H1 (cell line): ENCODE results near the gene TTC23. TPM values are rescaled to one million over a fixed set of nuclear protein-coding genes. Genes with fewer than 3 reads are reported as not detected.

Experiments
- CTCF ChIA-PET: fragments of 300-600 bp; sonication (Branson Sonifier 250); formaldehyde crosslinking; loops from one replicate; lab custom pipeline; 2021; ENCODE audit not compliant: partially characterized antibody; lab: Charles Lee
- POLR2A ChIA-PET: fragments of 300-600 bp; sonication (Branson Sonifier 250); formaldehyde crosslinking; loops from one replicate; lab custom pipeline; 2021; ENCODE audit warnings: inconsistent platforms; ENCODE audit not compliant: partially characterized antibody; lab: Charles Lee
- DNase-seq, 2 experiments: peaks; one replicate each; pipeline versions ENCODE4 v3.0.0 to v3.0.0-alpha.2; 2010 to 2022; ENCODE audit warnings: low spot score in 2 of 2, low read depth in 1 of 2, mixed read lengths in 1 of 2
- FAIRE-seq: peaks from 2 replicates; lab custom pipeline; 2011; peaks lifted over from hg19 to GRCh38; lab: Jason Lieb, UNC
- H2AFZ ChIP-seq: 2 replicates; pipeline ENCODE4 v1.8.1; 2012; ENCODE audit warnings: low read length, inconsistent platforms
- H2AK5ac ChIP-seq: 2 replicates; pipeline ENCODE4 v1.6.1; 2013; ENCODE audit warnings: low read depth, low read length
- H2BK120ac ChIP-seq: replicated peaks from 2 replicates; pipeline ENCODE3; 2013; ENCODE audit warnings: low read depth, low read length, inconsistent platforms
- H2BK12ac ChIP-seq: 2 replicates; pipeline ENCODE4 v1.6.1; 2013; ENCODE audit warnings: low read depth, low read length
- H2BK15ac ChIP-seq: 2 replicates; pipeline ENCODE4 v1.6.1; 2013; ENCODE audit warnings: low read length
- H2BK20ac ChIP-seq: 2 replicates; pipeline ENCODE4 v1.6.1; 2013; ENCODE audit warnings: low read length
- H2BK5ac ChIP-seq: 2 replicates; pipeline ENCODE4 v1.6.1; 2013; ENCODE audit warnings: low read depth, low read length
- H3K14ac ChIP-seq: 2 replicates; pipeline ENCODE4 v1.6.1; 2013; ENCODE audit warnings: inconsistent platforms; ENCODE audit not compliant: insufficient read length
- H3K18ac ChIP-seq: 2 replicates; pipeline ENCODE4 v1.6.1; 2013; ENCODE audit warnings: low read length; ENCODE audit errors: extremely low read depth
- H3K23ac ChIP-seq: 2 replicates; pipeline ENCODE4 v1.6.1; 2013; ENCODE audit warnings: inconsistent platforms; ENCODE audit not compliant: insufficient read length
- H3K23me2 ChIP-seq: 2 replicates; pipeline ENCODE4 v1.6.1; 2013; ENCODE audit warnings: low read depth, low read length
- H3K27ac ChIP-seq: 2 replicates; pipeline ENCODE4 v1.6.1; 2011; ENCODE audit warnings: low read depth, low read length, inconsistent platforms
- H3K27me3 ChIP-seq, 4 experiments: replicated peaks in 1 of 4; 1 replicate in 1 of 4; 2 replicates in 3 of 4; pipeline versions ENCODE4 v1.6.1 to v1.8.1; 2011 to 2013; ENCODE audit warnings: low read length in 3 of 4, mild to moderate bottlenecking in 3 of 4, inconsistent platforms in 2 of 4, mixed read lengths in 2 of 4, moderate library complexity in 1 of 4; ENCODE audit not compliant: control insufficient read depth in 3 of 4, insufficient read depth in 3 of 4; ENCODE audit errors: extremely low read depth in 1 of 4
- H3K36me3 ChIP-seq, 4 experiments: 2 replicates each; pipeline versions ENCODE4 v1.6.1 to v1.8.1; 2011 to 2013; ENCODE audit warnings: mild to moderate bottlenecking in 4 of 4, low read length in 3 of 4, moderate library complexity in 2 of 4, control low read depth in 1 of 4, inconsistent platforms in 1 of 4; ENCODE audit not compliant: insufficient read depth in 4 of 4, control insufficient read depth in 2 of 4
- H3K4ac ChIP-seq: replicated peaks from 2 replicates; pipeline ENCODE3; 2013; ENCODE audit warnings: low read length, low read depth, mixed read lengths, inconsistent platforms; ENCODE audit not compliant: insufficient read length
- H3K4me1 ChIP-seq, 4 experiments: replicated peaks in 1 of 4; 1 replicate in 1 of 4; 2 replicates in 3 of 4; pipeline versions ENCODE4 v1.6.1 to v1.8.1; 2011 to 2013; ENCODE audit warnings: low read length in 3 of 4, inconsistent platforms in 2 of 4, mixed read lengths in 1 of 4; ENCODE audit not compliant: insufficient read depth in 4 of 4, control insufficient read depth in 3 of 4
- H3K4me2 ChIP-seq, 2 experiments: 2 replicates each; pipeline versions ENCODE4 v1.6.1 to v1.8.1; 2011 to 2013; ENCODE audit warnings: low read depth in 2 of 2, low read length in 2 of 2, control low read depth in 1 of 2, inconsistent platforms in 1 of 2, mild to moderate bottlenecking in 1 of 2; ENCODE audit not compliant: insufficient read depth in 1 of 2
- H3K4me3 ChIP-seq, 4 experiments: fragments of 200-600, 300-600 bp in 1 of 4; sonication (generic), shearing (Covaris generic), sonication (Bioruptor Twin) in 1 of 4; 2 replicates each; pipeline versions ENCODE4 v1.5.1 to v1.8.1; 2011 to 2016; ENCODE audit warnings: low read length in 4 of 4, low read depth in 3 of 4, control low read depth in 2 of 4, inconsistent platforms in 2 of 4, mild to moderate bottlenecking in 2 of 4, mixed read lengths in 1 of 4, moderate library complexity in 1 of 4; ENCODE audit not compliant: insufficient read depth in 2 of 4; ENCODE audit errors: extremely low read depth in 1 of 4
- H3K56ac ChIP-seq: replicated peaks from 2 replicates; pipeline ENCODE3; 2013; ENCODE audit warnings: low read depth, mild to moderate bottlenecking, mixed read lengths, low read length, inconsistent platforms; ENCODE audit not compliant: insufficient read length
- H3K79me1 ChIP-seq: 2 replicates; pipeline ENCODE4 v1.6.1; 2013; ENCODE audit warnings: low read depth, low read length, control low read depth
- H3K79me2 ChIP-seq, 2 experiments: 2 replicates each; pipeline versions ENCODE4 v1.6.1 to v1.8.1; 2012 to 2013; ENCODE audit warnings: low read length in 2 of 2, mild to moderate bottlenecking in 2 of 2, inconsistent platforms in 1 of 2; ENCODE audit not compliant: insufficient read depth in 2 of 2, control insufficient read depth in 1 of 2
- H3K9ac ChIP-seq, 4 experiments: replicated peaks in 1 of 4; 1 replicate in 1 of 4; 2 replicates in 3 of 4; pipeline versions ENCODE4 v1.6.1 to v1.8.1; 2011 to 2013; ENCODE audit warnings: low read depth in 3 of 4, low read length in 3 of 4, control low read depth in 2 of 4, mild to moderate bottlenecking in 2 of 4, moderate library complexity in 2 of 4, inconsistent platforms in 1 of 4; ENCODE audit errors: extremely low read depth in 1 of 4
- H3K9me3 ChIP-seq, 2 experiments: 2 replicates each; pipeline versions ENCODE4 v1.6.1 to v1.8.1; 2012 to 2013; ENCODE audit warnings: mild to moderate bottlenecking in 2 of 2, moderate library complexity in 2 of 2, control low read depth in 1 of 2, inconsistent platforms in 1 of 2, low read depth in 1 of 2, low read length in 1 of 2, mixed read lengths in 1 of 2; ENCODE audit not compliant: insufficient read depth in 2 of 2
- H4K20me1 ChIP-seq, 2 experiments: replicated peaks in 1 of 2; 2 replicates each; pipeline versions ENCODE3 to v1.8.1; 2011 to 2013; ENCODE audit warnings: inconsistent platforms in 2 of 2, low read length in 2 of 2, mild to moderate bottlenecking in 1 of 2; ENCODE audit not compliant: insufficient read depth in 2 of 2, control insufficient read depth in 1 of 2
- H4K5ac ChIP-seq: 2 replicates; pipeline ENCODE4 v1.6.1; 2013; ENCODE audit warnings: low read length, low read depth, mixed read lengths, inconsistent platforms; ENCODE audit not compliant: insufficient read length
- H4K8ac ChIP-seq: 2 replicates; pipeline ENCODE4 v1.8.0; 2013; ENCODE audit warnings: mild to moderate bottlenecking, moderate library complexity, low read length, inconsistent platforms; ENCODE audit not compliant: insufficient read depth; ENCODE audit errors: extremely low read depth
- H4K91ac ChIP-seq: replicated peaks from 2 replicates; pipeline ENCODE3; 2013; ENCODE audit warnings: low read length, mixed read lengths, inconsistent platforms; ENCODE audit not compliant: insufficient read length
- CBX5 ChIP-seq: fragments of 300-800, 300-1000 bp; sonication (generic); IDR thresholded peaks from 2 replicates; pipeline ENCODE4 v1.7.1; 2016; ENCODE audit warnings: antibody characterized with exemption, low read length, low read depth
- CEBPB ChIP-seq: IDR thresholded peaks from 2 replicates; pipeline ENCODE4 v1.6.1; 2012; ENCODE audit warnings: low read depth, low read length
- CREB1 ChIP-seq: IDR thresholded peaks from 2 replicates; pipeline ENCODE4 v1.6.1; 2012; ENCODE audit warnings: inconsistent platforms
- E2F6 ChIP-seq: IDR thresholded peaks from 2 replicates; pipeline ENCODE4 v1.6.1; 2012; ENCODE audit warnings: inconsistent platforms
- HDAC6 ChIP-seq: IDR thresholded peaks from one replicate; pipeline ENCODE4 v1.7.1; 2012; ENCODE audit warnings: low read depth, mild to moderate bottlenecking, inconsistent platforms, low read length, moderate library complexity
- KDM5A ChIP-seq: fragments of 200-600 bp; IDR thresholded peaks from 2 replicates; pipeline ENCODE4 v1.7.1; 2012; ENCODE audit warnings: mild to moderate bottlenecking, low read length, inconsistent platforms, mixed read lengths
- MAFK ChIP-seq: IDR thresholded peaks from 2 replicates; pipeline ENCODE4 v1.6.1; 2012; ENCODE audit warnings: low read depth, mild to moderate bottlenecking, improper control_type of control experiment, low read length
- TBP ChIP-seq: IDR thresholded peaks from 2 replicates; pipeline ENCODE4 v1.6.1; 2011; ENCODE audit warnings: low read depth, low read length, improper control_type of control experiment
- TCF12 ChIP-seq: IDR thresholded peaks from 2 replicates; pipeline ENCODE4 v1.6.1; 2011; ENCODE audit warnings: low read depth, mild to moderate bottlenecking, low read length
- TEAD4 ChIP-seq: IDR thresholded peaks from 2 replicates; pipeline ENCODE4 v1.6.1; 2012; ENCODE audit warnings: low read depth, low read length, inconsistent platforms, mixed read lengths
- WGBS, 2 experiments: shearing (Covaris generic) in 1 of 2; methylation state at CpG; one replicate each; pipeline versions ENCODE4 v1.1.6 to v1.1.7; 2013 to 2015; ENCODE audit warnings: low lambda C conversion rate in 2 of 2, mixed read lengths in 2 of 2, inconsistent platforms in 1 of 2, low coverage in 1 of 2, missing lambda C conversion rate in 1 of 2; ENCODE audit not compliant: insufficient replicate concordance in 2 of 2, insufficient coverage in 1 of 2, insufficient read length in 1 of 2; ENCODE audit errors: extremely low coverage in 1 of 2, missing lambda C conversion rate in 1 of 2; 5-methylcytosine and 5-hydroxymethylcytosine counted together
- polyA plus RNA-seq, 7 experiments: library from polyadenylated mRNA; depleted of rRNA in 3 of 7; stranded (reverse) in 5 of 7; unstranded in 2 of 7; fragments of >200 nt in 5 of 7; fragments of 200-250 nt in 2 of 7; gene quantifications; 1 replicate in 5 of 7; 2 replicates in 1 of 7; 4 replicates in 1 of 7; pipeline versions ENCODE4 v1.2.1 to v1.2.3, GENCODE V29; 2011 to 2013; ENCODE audit warnings: missing spikeins in 2 of 7, mixed read lengths in 2 of 7
- total RNA-seq: library from RNA; stranded (reverse); fragmentation: NEBNext Ultra II Directional; extraction: Animal tissue kit (Norgen Biotek cat#: 25700); gene quantifications from 2 replicates; pipeline ENCODE4 v1.2.1, GENCODE V29; 2021

TTC23 gene
- total and polyA plus RNA-seq, 2 of the 8 experiments (the other 6 are each of a cell fraction or from before 2014, with no cell fraction given) = 4.8 to 23.0 TPM

- peaks cover 0 to 24% of the 10 kb centered on the region in 2 experiments; a peak in 2 of 4 replicates for H3K79me2 ChIP-seq
- H3K23ac ChIP-seq = no peak overlapping the region
- FAIRE-seq (no peak), DNase-seq (no peak)
- no peak overlapping the region for H4K8ac ChIP-seq
- no peak overlapping the region for H3K27ac ChIP-seq
- H2BK15ac ChIP-seq = no peak overlapping the region
- H3K9me3 ChIP-seq = no peaks in the 10 kb centered on the region
- no peak overlapping the region for H2BK12ac ChIP-seq
- no peak overlapping the region for H4K5ac ChIP-seq
- no peaks in the 10 kb centered on the region; a peak in 1 of 7 replicates for H3K4me1 ChIP-seq
- no peak overlapping the region for H3K4ac ChIP-seq
- no peak overlapping the region for H2BK120ac ChIP-seq
- H2AK5ac ChIP-seq = no peak overlapping the region
- H3K23me2 ChIP-seq = no peaks in the 10 kb centered on the region
- no peak overlapping the region for H3K56ac ChIP-seq
- no peaks in the 10 kb centered on the region for H4K20me1 ChIP-seq
- H3K4me3 ChIP-seq = no peak overlapping the region
- 85% methylated on average over 4 of the region's 4 CpGs; no CpG with 5 or more reads in 1 of the 2 experiments for WGBS, 2 experiments
- no peak overlapping the region for H2AFZ ChIP-seq
- H3K79me1 ChIP-seq = peaks cover 4% of the 10 kb centered on the region; the same call in 1 of the 2 replicates
- H3K14ac ChIP-seq = no peak overlapping the region
- H3K9ac ChIP-seq = no peak overlapping the region
- no peak for TF ChIP-seq KDM5A
- TF ChIP-seq TBP = no peak
- no peak for TF ChIP-seq CREB1
- TF ChIP-seq CBX5 = no peak
- TF ChIP-seq MAFK = no peak
- TF ChIP-seq TEAD4 = no peak
- TF ChIP-seq E2F6 = no peak
- no peak for TF ChIP-seq HDAC6
- no peak for TF ChIP-seq TCF12
- no peak for TF ChIP-seq CEBPB
- TF ChIP-seq, all 59 proteins: peak for 0
- Histone ChIP-seq H3K4me2 (no peak overlapping the region), H3K36me3 (peaks cover 0 to 3% (median 0%) of the 10 kb centered on the region in 4 experiments; a peak in 3 of 8 replicates), H2BK5ac (no peak overlapping the region), H2BK20ac (no peak overlapping the region), H3K27me3 (no peaks in the 10 kb centered on the region), H4K91ac (no peak overlapping the region), H3K18ac (no peak overlapping the region)
- CTCF ChIA-PET = no interaction called here
- POLR2A ChIA-PET = no interaction called here
These were observed 5.1 kb downstream of the TTC23 start for GRCh38 chr15:99244306-99244705.
